Caco-2 (cell line): ENCODE measurements around the gene SEC61G. TPM values are rescaled to one million over a fixed set of nuclear protein-coding genes. Genes with fewer than 3 reads are reported as not detected.
A peak's percentile ranks its signal among the peaks of the same experiment; 100 is the strongest.

ENCODE experiments used
- BruUV-seq: library from RNA; stranded (reverse); fragments of 400-500 nt; replicated peaks from 2 replicates; lab custom pipeline; 2021; lab: Mats Ljungman, UMichigan
- CTCF ChIA-PET: fragments of 300-600 bp; sonication (Branson Sonifier 250); formaldehyde crosslinking; loops from one replicate; lab custom pipeline; 2022; ENCODE audit warnings: antibody characterized with exemption; lab: Charles Lee
- POLR2A ChIA-PET: fragments of 300-600 bp; sonication (Branson Sonifier 250); formaldehyde crosslinking; loops from one replicate; lab custom pipeline; 2022; ENCODE audit warnings: antibody characterized with exemption; lab: Charles Lee
- DNase-seq, 2 experiments: peaks; one replicate each; pipeline versions ENCODE4 v3.0.0 to v3.0.0-alpha.2; 2020 to 2022
- H3K27me3 ChIP-seq: replicated peaks from 2 replicates; pipeline ENCODE4 v1.6.0; 2011; ENCODE audit warnings: low read length; ENCODE audit not compliant: control insufficient read depth, insufficient read depth
- H3K36me3 ChIP-seq: 2 replicates; pipeline ENCODE4 v1.5.1; 2011; ENCODE audit warnings: low read length; ENCODE audit not compliant: control insufficient read depth, insufficient read depth
- H3K4me1 ChIP-seq: fragments of 250-450 bp; sonication (Bioruptor Pico); 2 replicates; pipeline ENCODE4 v1.5.1; 2020; ENCODE audit warnings: mild to moderate bottlenecking
- H3K4me3 ChIP-seq: 2 replicates; pipeline ENCODE4 v1.5.1; 2011; ENCODE audit warnings: low read depth, mild to moderate bottlenecking, control low read depth, low read length
- H3K9me3 ChIP-seq: fragments of 250-450 bp; sonication (Bioruptor Pico); 2 replicates; pipeline ENCODE4 v1.5.1; 2020; ENCODE audit warnings: mild to moderate bottlenecking, moderate library complexity
- H3K27ac Mint-ChIP-seq: one replicate; pipeline ENCODE4 v1.8.0; 2022; ENCODE audit warnings: mixed read lengths; ENCODE audit not compliant: unreplicated experiment
- H3K27me3 Mint-ChIP-seq: one replicate; pipeline ENCODE4 v1.8.0; 2022; ENCODE audit warnings: mixed read lengths; ENCODE audit not compliant: insufficient read depth, unreplicated experiment
- H3K36me3 Mint-ChIP-seq: one replicate; pipeline ENCODE4 v1.8.0; 2022; ENCODE audit warnings: mild to moderate bottlenecking, mixed read lengths; ENCODE audit not compliant: insufficient read depth, unreplicated experiment
- H3K4me1 Mint-ChIP-seq: one replicate; pipeline ENCODE4 v1.8.0; 2022; ENCODE audit warnings: low read depth, mixed read lengths; ENCODE audit not compliant: unreplicated experiment
- H3K4me3 Mint-ChIP-seq: one replicate; pipeline ENCODE4 v1.8.0; 2022; ENCODE audit warnings: mild to moderate bottlenecking, moderate library complexity, mixed read lengths; ENCODE audit not compliant: unreplicated experiment
- H3K9me3 Mint-ChIP-seq: one replicate; pipeline ENCODE4 v1.8.0; 2022; ENCODE audit warnings: mixed read lengths; ENCODE audit not compliant: unreplicated experiment
- CTCF ChIP-seq, 2 experiments: fragments of 200-600 bp in 1 of 2; IDR thresholded peaks; 1 replicate in 1 of 2; 2 replicates in 1 of 2; pipeline versions ENCODE4 v1.5.1 to v1.8.0; 2011 to 2022; ENCODE audit warnings: antibody characterized with exemption in 1 of 2, control low read depth in 1 of 2, inconsistent platforms in 1 of 2, low read depth in 1 of 2, low read length in 1 of 2, mild to moderate bottlenecking in 1 of 2, moderate library complexity in 1 of 2; ENCODE audit not compliant: insufficient read depth in 1 of 2, severe bottlenecking in 1 of 2, unreplicated experiment in 1 of 2
- intact Hi-C: fragments of 100-400 bp; cut with micrococcal nuclease; formaldehyde crosslinking; loops from one replicate; pipeline ENCODE4 v1.10.0; 2022; ENCODE audit not compliant: unreplicated experiment
- total RNA-seq: library from RNA; stranded (reverse); gene quantifications from 2 replicates; pipeline ENCODE4 v1.2.3, GENCODE V29; 2022

SEC61G gene
- total RNA-seq, 1 experiment from 2014 or later: 189 TPM

GRCh38 chr7:54785261-54785660 is 26.2 kb upstream of the SEC61G start:
- H3K9me3 Mint-ChIP-seq: no peaks in the 10 kb centered on the region
- H3K4me3 Mint-ChIP-seq: no peak overlapping the region
- no peaks in the 10 kb centered on the region for H3K36me3 Mint-ChIP-seq
- Histone ChIP-seq H3K4me1 (0 out of 2 replicates have a peak, but pooled peaks cover 4% of the 10 kb centered on the region), H3K36me3 (no peaks in the 10 kb centered on the region), H3K4me3 (no peak overlapping the region), H3K9me3 (no peaks in the 10 kb centered on the region), H3K27me3 (no peaks in the 10 kb centered on the region)
- no peaks in the 10 kb centered on the region for H3K27me3 Mint-ChIP-seq
- no TSS peak for BruUV-seq
- POLR2A ChIA-PET: no interaction called here
- no peak overlapping the region for H3K27ac Mint-ChIP-seq
- H3K4me1 Mint-ChIP-seq: peaks cover 9% of the 10 kb centered on the region
- peak; percentile 40 to 46 for DNase-seq
- CTCF ChIA-PET: no interaction called here
- TF ChIP-seq CTCF (IDR thresholded peaks at IDR 0.05; ENCODE audit: insufficient read depth in 1 of 2, low read depth in 1 of 2, low read length in 1 of 2, severe bottlenecking in 1 of 2, unreplicated experiment in 1 of 2): peak in 1 of 2 experiments; percentile 12
- intact Hi-C loops: loop anchor here (5.0 to 10.0 kb wide), 3 partner anchors 247 to 370 kb away; no protein-coding TSS in a partner anchor

GRCh38 chr7:54783952-54784351 is 24.9 kb upstream of the SEC61G start:
- no peak for DNase-seq
- ChIA-PET POLR2A (no interaction called here), CTCF (interaction anchor here (0.6 kb wide), 1 partner anchor 1172 kb away, joined by 4 read pairs; no protein-coding TSS in a partner anchor)
- H3K27me3 Mint-ChIP-seq: peaks cover 4% of the 10 kb centered on the region
- H3K27ac Mint-ChIP-seq: no peak overlapping the region
- H3K4me1 Mint-ChIP-seq: peaks cover 9% of the 10 kb centered on the region
- intact Hi-C loops: loop anchor here (10.0 kb wide), 1 partner anchor 371 kb away; no protein-coding TSS in a partner anchor
- Histone ChIP-seq H3K27me3 (no peaks in the 10 kb centered on the region), H3K4me1 (0 out of 2 replicates have a peak, but pooled peaks cover 4% of the 10 kb centered on the region), H3K4me3 (no peak overlapping the region), H3K9me3 (no peaks in the 10 kb centered on the region), H3K36me3 (no peaks in the 10 kb centered on the region)
- H3K36me3 Mint-ChIP-seq: no peaks in the 10 kb centered on the region
- TF ChIP-seq CTCF (IDR thresholded peaks at IDR 0.05; ENCODE audit: insufficient read depth in 1 of 2, low read depth in 1 of 2, low read length in 1 of 2, severe bottlenecking in 1 of 2, unreplicated experiment in 1 of 2): no peak
- no peak overlapping the region for H3K4me3 Mint-ChIP-seq
- BruUV-seq: no TSS peak
- H3K9me3 Mint-ChIP-seq: no peaks in the 10 kb centered on the region

GRCh38 chr7:54782829-54783228 is 23.8 kb upstream of the SEC61G start:
- peaks cover 4% of the 10 kb centered on the region for H3K27me3 Mint-ChIP-seq
- no peaks in the 10 kb centered on the region for H3K9me3 Mint-ChIP-seq
- no peak for TF ChIP-seq CTCF (IDR thresholded peaks at IDR 0.05; ENCODE audit: insufficient read depth in 1 of 2, low read depth in 1 of 2, low read length in 1 of 2, severe bottlenecking in 1 of 2, unreplicated experiment in 1 of 2)
- Histone ChIP-seq H3K36me3 (no peaks in the 10 kb centered on the region), H3K27me3 (no peaks in the 10 kb centered on the region), H3K9me3 (no peaks in the 10 kb centered on the region), H3K4me1 (0 out of 2 replicates have a peak, but pooled peaks cover 4% of the 10 kb centered on the region), H3K4me3 (no peak overlapping the region)
- intact Hi-C loops: loop anchor here (10.0 kb wide), 1 partner anchor 372 kb away; no protein-coding TSS in a partner anchor
- H3K4me1 Mint-ChIP-seq: peaks cover 9% of the 10 kb centered on the region
- POLR2A ChIA-PET: no interaction called here
- CTCF ChIA-PET: no interaction called here
- H3K36me3 Mint-ChIP-seq: no peaks in the 10 kb centered on the region
- H3K27ac Mint-ChIP-seq: no peak overlapping the region
- no peak for DNase-seq
- no peak overlapping the region for H3K4me3 Mint-ChIP-seq
- BruUV-seq: no TSS peak
